IMR-90 (cell line): ENCODE results near the gene MAML3. TPM values are rescaled to one million over a fixed set of nuclear protein-coding genes. Genes with fewer than 3 reads are reported as not detected.

Source experiments
- ATAC-seq: fragments of 200-7000 bp; cut with Tn5 transposase; 2 replicates; pipeline ENCODE4 v1.9.1; 2020; ENCODE audit warnings: low read depth, mild to moderate bottlenecking, moderate library complexity
- BruUV-seq: library from RNA; stranded (reverse); fragments of 400-500 nt; replicated peaks from 2 replicates; lab custom pipeline; 2021; lab: Mats Ljungman, UMichigan
- CTCF ChIA-PET: fragments of 300-600 bp; formaldehyde crosslinking; extraction: SDS; loops from one replicate; lab custom pipeline; 2021; ENCODE audit warnings: antibody characterized with exemption; lab: Yijun Ruan, JAX
- POLR2A ChIA-PET: fragments of 300-600 bp; sonication (Branson Sonifier 250); formaldehyde crosslinking; loops from one replicate; lab custom pipeline; 2022; ENCODE audit warnings: antibody characterized with exemption; ENCODE audit not compliant: unreplicated experiment; lab: Charles Lee
- DNase-seq: peaks from one replicate; pipeline ENCODE4 v3.0.0; 2013
- H2AFZ ChIP-seq: replicated peaks from 2 replicates; pipeline ENCODE3; 2013; ENCODE audit warnings: low read length, mild to moderate bottlenecking; ENCODE audit not compliant: poor library complexity
- H2AK5ac ChIP-seq: 2 replicates; pipeline ENCODE4 v1.6.1; 2013; ENCODE audit warnings: low read depth, low read length, inconsistent platforms
- H2AK9ac ChIP-seq: replicated peaks from 2 replicates; pipeline ENCODE3; 2013; ENCODE audit warnings: mild to moderate bottlenecking, low read depth, low read length, moderate library complexity; ENCODE audit not compliant: poor library complexity
- H2BK120ac ChIP-seq: 2 replicates; pipeline ENCODE4 v1.6.1; 2013; ENCODE audit warnings: low read depth, low read length, inconsistent platforms
- H2BK15ac ChIP-seq: 3 replicates; pipeline ENCODE4 v1.6.1; 2013; ENCODE audit warnings: low read depth, low read length, inconsistent platforms
- H2BK20ac ChIP-seq: 2 replicates; pipeline ENCODE4 v1.6.1; 2013; ENCODE audit warnings: low read depth, mild to moderate bottlenecking, inconsistent platforms, low read length, moderate library complexity
- H2BK5ac ChIP-seq: 2 replicates; pipeline ENCODE4 v1.6.1; 2013; ENCODE audit warnings: mild to moderate bottlenecking, low read depth, low read length, inconsistent platforms; ENCODE audit not compliant: poor library complexity, severe bottlenecking
- H3K14ac ChIP-seq: replicated peaks from 2 replicates; pipeline ENCODE4 v1.6.1; 2013; ENCODE audit warnings: low read depth, low read length, inconsistent platforms
- H3K18ac ChIP-seq: 2 replicates; pipeline ENCODE4 v1.6.1; 2013; ENCODE audit warnings: low read depth, low read length, control low read depth
- H3K23ac ChIP-seq: 2 replicates; pipeline ENCODE4 v1.6.1; 2013; ENCODE audit warnings: low read depth, low read length, inconsistent platforms
- H3K27ac ChIP-seq: 2 replicates; pipeline ENCODE4 v1.5.1; 2013; ENCODE audit warnings: mild to moderate bottlenecking, control low read depth, low read length; ENCODE audit not compliant: insufficient read depth
- H3K27me3 ChIP-seq: 2 replicates; pipeline ENCODE4 v1.6.1; 2013; ENCODE audit warnings: low read length; ENCODE audit not compliant: control insufficient read depth, insufficient read depth
- H3K36me3 ChIP-seq: 2 replicates; pipeline ENCODE4 v1.6.1; 2013; ENCODE audit warnings: low read length, mixed read lengths; ENCODE audit not compliant: control insufficient read depth, insufficient read depth
- H3K4ac ChIP-seq: 2 replicates; pipeline ENCODE4 v1.6.1; 2013; ENCODE audit warnings: low read depth, low read length, inconsistent platforms
- H3K4me1 ChIP-seq: 2 replicates; pipeline ENCODE4 v1.6.1; 2013; ENCODE audit warnings: low read length, mixed read lengths; ENCODE audit not compliant: control insufficient read depth, insufficient read depth
- H3K4me2 ChIP-seq: 2 replicates; pipeline ENCODE4 v1.6.1; 2013; ENCODE audit warnings: low read depth, mild to moderate bottlenecking, control low read depth, low read length, moderate library complexity
- H3K4me3 ChIP-seq: 2 replicates; pipeline ENCODE4 v1.5.1; 2013; ENCODE audit warnings: low read depth, mild to moderate bottlenecking, control low read depth, low read length, moderate library complexity; ENCODE audit not compliant: insufficient read depth
- H3K56ac ChIP-seq: 2 replicates; pipeline ENCODE4 v1.6.1; 2013; ENCODE audit warnings: low read length, inconsistent platforms; ENCODE audit not compliant: insufficient read depth; ENCODE audit errors: extremely low read depth
- H3K79me1 ChIP-seq, 2 experiments: 2 replicates each; pipeline ENCODE4 v1.6.1; 2013; ENCODE audit warnings: low read length in 2 of 2, inconsistent platforms in 1 of 2, low read depth in 1 of 2
- H3K9ac ChIP-seq: 2 replicates; pipeline ENCODE4 v1.6.1; 2013; ENCODE audit warnings: low read depth, low read length, control low read depth
- H3K9me1 ChIP-seq: 2 replicates; pipeline ENCODE4 v1.6.1; 2013; ENCODE audit warnings: low read length, inconsistent platforms; ENCODE audit not compliant: insufficient read depth
- H3K9me3 ChIP-seq: 2 replicates; pipeline ENCODE4 v1.6.1; 2013; ENCODE audit warnings: low read length; ENCODE audit not compliant: control insufficient read depth, insufficient read depth
- H4K20me1 ChIP-seq: 2 replicates; pipeline ENCODE4 v1.6.1; 2013; ENCODE audit warnings: low read length, inconsistent platforms; ENCODE audit not compliant: insufficient read depth
- H4K5ac ChIP-seq: 2 replicates; pipeline ENCODE4 v1.6.1; 2013; ENCODE audit warnings: mild to moderate bottlenecking, low read depth, low read length, control low read depth
- H4K8ac ChIP-seq, 2 experiments: 2 replicates each; pipeline ENCODE4 v1.6.1; 2013; ENCODE audit warnings: low read depth in 2 of 2, low read length in 2 of 2, control low read depth in 1 of 2, inconsistent platforms in 1 of 2
- H4K91ac ChIP-seq: 2 replicates; pipeline ENCODE4 v1.6.1; 2013; ENCODE audit warnings: low read depth, low read length, inconsistent platforms; ENCODE audit not compliant: insufficient read depth
- BHLHE40 ChIP-seq: fragments of 150-350 bp; IDR thresholded peaks from 2 replicates; pipeline ENCODE4 v1.6.1; 2016; ENCODE audit warnings: mild to moderate bottlenecking, low read depth, low read length
- CEBPB ChIP-seq: IDR thresholded peaks from 2 replicates; pipeline ENCODE4 v1.6.1; 2012; ENCODE audit warnings: low read depth, low read length, improper control_type of control experiment
- FOS ChIP-seq: fragments of 150-350 bp; IDR thresholded peaks from 2 replicates; pipeline ENCODE4 v1.6.1; 2016; ENCODE audit warnings: low read depth, low read length
- MAFK ChIP-seq: IDR thresholded peaks from 2 replicates; pipeline ENCODE4 v1.6.1; 2012; ENCODE audit warnings: low read depth, low read length, improper control_type of control experiment
- MAZ ChIP-seq: IDR thresholded peaks from 2 replicates; pipeline ENCODE4 v1.6.1; 2012; ENCODE audit warnings: low read depth, mild to moderate bottlenecking, low read length, improper control_type of control experiment, moderate library complexity, borderline replicate concordance
- POLR2A ChIP-seq: IDR thresholded peaks from 2 replicates; pipeline ENCODE4 v1.6.1; 2012; ENCODE audit warnings: mild to moderate bottlenecking, low read depth, low read length
- WGBS, 2 experiments: methylation state at CpG; one replicate each; pipeline versions ENCODE4 v1.1.5 to v1.1.7; 2013; ENCODE audit warnings: missing lambda C conversion rate in 2 of 2; ENCODE audit not compliant: insufficient read length in 1 of 2; ENCODE audit errors: extremely low coverage in 2 of 2; 5-methylcytosine and 5-hydroxymethylcytosine counted together
- dilution Hi-C: fragments of 300-500 bp; cut with HindIII; formaldehyde crosslinking; loops from one replicate; pipeline ENCODE4 v1.14.3; 2018; ENCODE audit warnings: low sequenced_read_pairs; ENCODE audit not compliant: unreplicated experiment
- in situ Hi-C: fragments of 300-500 bp; cut with MboI; formaldehyde crosslinking; loops from 3 replicates; pipeline ENCODE4 v1.14.3; 2019; ENCODE audit warnings: low sequenced_read_pairs, inconsistent platforms, mixed read lengths
- intact Hi-C: fragments of 100-400 bp; cut with micrococcal nuclease; formaldehyde crosslinking; loops from 2 replicates; pipeline ENCODE4 v1.10.0; 2022
- polyA plus RNA-seq, 3 experiments: library from polyadenylated mRNA; depleted of rRNA; stranded (reverse); fragments of >200 nt; gene quantifications; 2 replicates each; pipeline ENCODE4 v1.2.3, GENCODE V29; 2012; ENCODE audit warnings: low replicate concordance in 1 of 3
- total RNA-seq: library from RNA; depleted of rRNA; stranded (reverse); fragments of >200 nt; gene quantifications from 2 replicates; pipeline ENCODE4 v1.2.3, GENCODE V29; 2012
- TF ChIP-seq, protein P1 (sequence below): fragments of 150-350 bp; IDR thresholded peaks from 2 replicates; pipeline ENCODE4 v1.6.1; 2016; ENCODE audit warnings: low read depth, mild to moderate bottlenecking, low read length, moderate library complexity, borderline replicate concordance
- TF ChIP-seq, protein P2 (sequence below): fragments of 150-350 bp; IDR thresholded peaks from 2 replicates; pipeline ENCODE4 v1.6.1; 2017; ENCODE audit warnings: mild to moderate bottlenecking, antibody characterized with exemption, low read length, low read depth

The MAML3 gene
- total and polyA plus RNA-seq, 2 of the 4 experiments (the other 2 are of a cell fraction) = 0.90 to 1.7 TPM

DNA sequence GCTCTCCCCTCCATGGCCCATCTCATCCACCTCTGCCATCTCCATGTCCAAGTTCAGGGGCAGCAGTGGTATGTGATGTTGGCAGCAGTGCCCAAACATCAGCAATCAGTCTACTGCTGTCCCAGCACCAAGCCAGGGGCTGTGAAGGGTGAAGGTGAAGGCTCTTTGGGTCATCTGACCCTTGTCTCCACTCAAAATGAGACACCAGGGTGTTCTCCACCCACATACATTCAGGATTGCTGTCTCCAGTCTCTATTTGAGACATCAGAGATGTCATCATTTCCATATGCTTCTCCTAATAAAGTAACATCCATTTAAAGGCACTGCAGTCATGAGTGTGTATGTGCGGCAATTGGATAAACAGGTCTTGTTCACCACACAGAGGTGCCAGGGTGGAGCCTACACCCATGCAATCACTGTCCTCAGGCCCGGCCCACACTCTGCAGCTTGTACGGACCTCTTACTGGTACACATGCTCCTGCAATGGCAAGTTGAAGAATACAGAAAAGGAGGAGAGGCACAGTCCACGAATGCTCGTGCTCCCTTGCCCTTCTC, 22.2 kb downstream of the MAML3 start (continued):
- no peak for TF ChIP-seq MAFK

DNA sequence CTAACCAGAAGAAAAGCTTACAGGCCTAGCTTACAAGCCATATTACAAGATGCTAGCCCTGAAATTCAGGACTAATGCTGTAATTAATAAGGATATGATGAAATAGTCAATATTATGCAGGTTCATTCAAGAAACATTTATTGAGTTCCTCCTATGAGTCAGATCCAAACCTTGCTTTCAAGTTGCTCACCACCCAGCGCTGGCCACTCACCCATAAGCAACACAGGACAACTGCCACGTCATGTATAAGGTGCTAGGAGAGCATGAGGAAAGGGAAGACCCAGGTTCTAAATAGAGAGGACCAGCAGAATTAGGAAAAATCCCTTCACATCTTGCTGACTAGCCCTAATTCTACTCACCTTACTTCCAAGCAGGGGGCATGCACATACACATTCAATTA, 23.3 kb downstream of the MAML3 start:
- Histone ChIP-seq H4K91ac (peak overlapping the region; percentile 32; the same call in 1 of the 2 replicates), H2AK9ac (no peak overlapping the region), H3K9me1 (peaks cover 11% of the 10 kb centered on the region; the same call in 1 of the 2 replicates), H3K4ac (no peak overlapping the region), H3K56ac (no peak overlapping the region), H3K36me3 (no peaks in the 10 kb centered on the region), H4K20me1 (no peaks in the 10 kb centered on the region), H3K18ac (no peak overlapping the region; the same call in 1 of the 2 replicates), H2AK5ac (no peak overlapping the region), H2BK120ac (peak overlapping the region; percentile 46; the same call in 1 of the 2 replicates), H3K27ac (no peak overlapping the region), H2BK5ac (peak overlapping the region; percentile 17), H3K9me3 (no peaks in the 10 kb centered on the region), H3K4me2 (no peak overlapping the region; the same call in 1 of the 2 replicates), H2BK15ac (0 out of 3 replicates have a peak overlapping the region, but pooled peaks have one; percentile 15), H3K4me1 (peaks cover 14% of the 10 kb centered on the region), H3K27me3 (no peaks in the 10 kb centered on the region), H2BK20ac (0 out of 2 replicates have a peak overlapping the region, but pooled peaks have one; percentile 39), H3K9ac (no peak overlapping the region), H4K8ac (peak overlapping the region in 1 of 2 experiments; percentile 22; a peak in 1 of 4 replicates), H3K79me1 (peaks cover 0 to 32% of the 10 kb centered on the region in 2 experiments; a peak in 2 of 4 replicates), H3K4me3 (no peak overlapping the region), H2AFZ (peak overlapping the region; percentile 67), H4K5ac (no peak overlapping the region), H3K14ac (no peak overlapping the region), H3K23ac (no peak overlapping the region)
- CTCF ChIA-PET = no interaction called here
- dilution Hi-C loops = no loop called here
- no CpG with 5 or more reads among the region's 2 CpGs for WGBS, 2 experiments
- in situ Hi-C loops = no loop called here
- intact Hi-C loops = loop anchor here (5.0 kb wide), 1 partner anchor 33 kb away; no protein-coding TSS in a partner anchor
- POLR2A ChIA-PET = no interaction called here
- DNase-seq (peak; percentile 83), ATAC-seq (0 out of 2 replicates have a peak, but pooled peaks have one; percentile 40)
- BruUV-seq = no TSS peak
- TF ChIP-seq, protein P1, sequence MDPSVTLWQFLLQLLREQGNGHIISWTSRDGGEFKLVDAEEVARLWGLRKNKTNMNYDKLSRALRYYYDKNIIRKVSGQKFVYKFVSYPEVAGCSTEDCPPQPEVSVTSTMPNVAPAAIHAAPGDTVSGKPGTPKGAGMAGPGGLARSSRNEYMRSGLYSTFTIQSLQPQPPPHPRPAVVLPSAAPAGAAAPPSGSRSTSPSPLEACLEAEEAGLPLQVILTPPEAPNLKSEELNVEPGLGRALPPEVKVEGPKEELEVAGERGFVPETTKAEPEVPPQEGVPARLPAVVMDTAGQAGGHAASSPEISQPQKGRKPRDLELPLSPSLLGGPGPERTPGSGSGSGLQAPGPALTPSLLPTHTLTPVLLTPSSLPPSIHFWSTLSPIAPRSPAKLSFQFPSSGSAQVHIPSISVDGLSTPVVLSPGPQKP = no peak
- TF ChIP-seq POLR2A (no peak), MAZ (no peak), BHLHE40 (no peak), CEBPB (peak; percentile 86), MAFK (peak; percentile 39; the same call in 1 of the 2 replicates), FOS (0 out of 2 replicates have a peak, but pooled peaks have one; percentile 34)
- TF ChIP-seq, protein P2, sequence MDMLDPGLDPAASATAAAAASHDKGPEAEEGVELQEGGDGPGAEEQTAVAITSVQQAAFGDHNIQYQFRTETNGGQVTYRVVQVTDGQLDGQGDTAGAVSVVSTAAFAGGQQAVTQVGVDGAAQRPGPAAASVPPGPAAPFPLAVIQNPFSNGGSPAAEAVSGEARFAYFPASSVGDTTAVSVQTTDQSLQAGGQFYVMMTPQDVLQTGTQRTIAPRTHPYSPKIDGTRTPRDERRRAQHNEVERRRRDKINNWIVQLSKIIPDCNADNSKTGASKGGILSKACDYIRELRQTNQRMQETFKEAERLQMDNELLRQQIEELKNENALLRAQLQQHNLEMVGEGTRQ = no peak
